HL-60/S4 treated with retinoic acid at 250 ng/mL for 4 days and 3 days (cell line): ENCODE data around the gene EGLN1.
"Not testable (repeated sequence)": the region's sequence is repeated elsewhere in the genome, so short reads cannot be mapped to it uniquely, and the experiment has no call there.

Experiments used
- in situ Hi-C: fragments of 300-500 bp; cut with MboI; formaldehyde crosslinking; loops from 2 replicates; pipeline ENCODE4 v1.7.0; 2022; ENCODE audit warnings: low sequenced_read_pairs

EGLN1 gene

DNA sequence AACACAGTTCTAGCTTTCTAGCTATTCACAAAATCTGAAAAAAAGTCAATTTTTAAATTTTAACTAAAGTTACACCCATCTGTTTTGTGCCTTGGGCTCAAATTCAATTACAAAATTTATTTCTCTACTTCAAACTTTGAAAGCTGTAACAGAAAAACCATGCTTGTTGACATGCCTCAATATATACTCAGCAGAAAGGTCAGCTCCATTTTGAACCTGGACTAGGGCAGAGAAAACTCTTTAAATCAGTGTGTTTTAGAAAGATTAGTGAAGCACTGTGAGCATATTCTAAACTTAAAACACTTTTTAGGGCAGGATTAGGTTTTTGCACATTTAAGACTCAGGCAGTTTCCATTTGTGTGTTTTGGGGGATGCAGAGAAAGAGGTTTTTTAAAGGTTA is 49.6 kb downstream of the EGLN1 start:
- in situ Hi-C loops: no loop called here

DNA sequence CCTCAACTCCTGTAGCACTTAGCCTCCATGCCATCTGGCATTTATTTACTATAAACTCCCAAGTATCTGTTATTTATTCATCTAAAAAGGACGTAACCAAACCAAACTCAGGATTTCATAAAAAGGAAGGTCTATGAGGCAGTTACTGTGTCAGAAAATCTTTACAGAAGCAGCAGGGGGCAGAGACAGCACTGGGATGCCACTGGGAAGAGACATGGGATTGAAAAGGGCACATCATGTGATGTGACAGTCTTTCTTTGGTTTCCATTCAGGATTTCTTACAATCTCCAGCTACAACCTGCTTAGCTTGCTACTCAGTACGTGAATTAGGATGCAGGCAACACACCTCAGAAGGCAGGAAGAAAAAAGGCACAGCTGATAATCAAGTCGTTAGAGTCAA is 52.8 kb downstream of the EGLN1 start:
- in situ Hi-C loops: loop anchor here (10.0 kb wide), 1 partner anchor 46 kb away; no protein-coding TSS in a partner anchor

DNA sequence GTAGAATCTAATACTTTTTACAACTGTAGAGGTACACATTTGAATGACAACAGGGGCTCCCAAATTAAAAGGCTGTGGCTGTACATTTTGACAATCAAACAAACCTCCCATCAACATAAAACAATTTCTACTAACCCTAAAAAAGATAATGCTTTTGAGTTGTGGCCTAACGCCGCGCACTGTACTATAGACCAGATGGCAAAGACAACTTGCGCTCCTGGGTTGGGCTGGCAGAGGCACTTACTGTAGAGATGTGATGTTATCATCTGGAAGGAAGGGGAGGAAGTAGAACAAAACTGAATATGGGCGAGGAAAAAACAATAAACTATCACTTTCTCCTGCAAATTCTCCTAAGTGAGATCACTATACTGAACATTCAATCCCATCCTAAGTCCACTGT is 57.9 kb downstream of the EGLN1 start:
- in situ Hi-C loops: loop anchor here (10.0 kb wide), 1 partner anchor 51 kb away; no protein-coding TSS in a partner anchor

DNA sequence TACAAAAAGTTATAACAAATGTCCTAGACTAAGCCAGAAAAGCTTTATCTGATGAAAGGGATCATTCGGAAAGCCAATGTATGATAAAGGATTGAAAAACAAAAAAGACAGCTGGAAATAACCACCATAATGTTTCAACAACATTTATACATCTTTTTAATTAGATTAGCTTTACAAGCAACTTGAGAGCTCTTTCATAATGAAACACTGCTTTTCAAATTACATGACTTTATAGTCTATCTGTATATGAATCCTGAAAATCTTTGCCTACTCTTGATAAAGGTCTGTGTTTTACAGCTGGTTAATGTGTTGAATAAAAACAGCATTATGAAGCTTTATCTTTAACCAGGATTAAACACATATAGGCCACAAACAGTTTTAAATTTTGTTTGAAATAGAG is 58.5 kb downstream of the EGLN1 start:
- in situ Hi-C loops: loop anchor here (10.0 kb wide), 1 partner anchor 51 kb away; no protein-coding TSS in a partner anchor

DNA sequence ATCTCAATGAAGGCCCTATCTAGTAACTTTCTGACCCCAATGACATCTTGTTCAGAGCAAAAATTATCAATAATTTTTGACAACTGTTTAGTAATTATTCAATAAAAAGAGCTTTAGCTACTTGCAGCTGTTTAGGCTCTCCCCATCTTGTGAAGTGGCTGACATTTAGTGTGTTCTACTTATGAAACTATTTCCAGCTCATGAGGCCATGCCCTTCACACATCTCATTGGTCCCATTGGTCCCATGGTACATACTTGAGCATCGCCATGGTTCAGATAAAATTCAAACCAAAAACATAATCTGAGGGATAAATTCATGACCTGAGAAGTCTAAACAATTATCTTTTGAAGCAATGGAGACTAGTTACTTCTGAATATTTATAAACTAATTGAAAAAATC is 59.8 kb downstream of the EGLN1 start:
- in situ Hi-C loops: loop anchor here (10.0 kb wide), 1 partner anchor 52 kb away; no protein-coding TSS in a partner anchor

DNA sequence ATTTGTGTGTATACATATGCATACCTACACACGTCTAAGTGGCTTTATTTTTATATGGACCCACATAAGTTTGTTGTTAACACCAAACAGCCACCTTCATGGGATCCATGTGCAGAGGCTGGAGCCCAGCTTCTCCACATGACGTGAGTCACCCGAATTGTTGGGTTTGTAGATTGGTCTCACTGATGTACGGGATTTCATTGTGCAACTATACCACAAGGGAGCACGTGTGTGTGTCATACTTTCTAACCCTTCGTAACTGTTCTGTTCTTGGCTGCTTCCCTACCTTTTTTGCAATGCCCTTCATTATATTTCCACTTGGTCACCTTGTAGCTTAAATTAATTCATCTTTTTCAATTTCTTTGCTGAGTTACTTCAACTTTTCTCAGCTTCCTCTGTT is 63.0 kb downstream of the EGLN1 start:
- in situ Hi-C loops: loop anchor here (10.0 kb wide), 1 partner anchor 246 kb away; no protein-coding TSS in a partner anchor

DNA sequence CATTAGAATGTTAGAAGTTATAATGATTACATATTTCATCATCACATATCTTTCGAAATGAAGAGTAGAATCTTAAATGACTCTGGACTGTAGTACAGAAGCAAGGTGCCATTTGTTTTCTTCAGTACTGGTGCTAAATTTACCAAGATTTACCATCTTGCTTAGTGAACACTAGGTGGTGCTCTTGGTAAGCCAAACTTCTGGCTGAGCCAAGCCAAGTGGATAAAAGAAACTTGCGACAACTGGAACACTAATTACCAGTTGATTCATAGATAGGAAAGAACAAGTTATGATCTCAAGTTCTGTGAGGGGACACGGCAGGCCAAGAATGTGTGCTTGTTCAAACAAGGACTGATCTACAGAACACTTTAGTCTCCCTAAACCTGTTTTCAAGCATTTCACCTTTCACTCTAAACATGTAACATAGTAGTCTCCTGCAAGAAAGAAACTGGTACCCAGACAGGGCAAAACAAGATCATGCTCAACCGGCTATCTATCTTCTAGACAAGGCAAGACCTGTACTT is 64.2 kb downstream of the EGLN1 start:
- in situ Hi-C loops: loop anchor here (10.0 kb wide), 1 partner anchor 247 kb away; no protein-coding TSS in a partner anchor

DNA sequence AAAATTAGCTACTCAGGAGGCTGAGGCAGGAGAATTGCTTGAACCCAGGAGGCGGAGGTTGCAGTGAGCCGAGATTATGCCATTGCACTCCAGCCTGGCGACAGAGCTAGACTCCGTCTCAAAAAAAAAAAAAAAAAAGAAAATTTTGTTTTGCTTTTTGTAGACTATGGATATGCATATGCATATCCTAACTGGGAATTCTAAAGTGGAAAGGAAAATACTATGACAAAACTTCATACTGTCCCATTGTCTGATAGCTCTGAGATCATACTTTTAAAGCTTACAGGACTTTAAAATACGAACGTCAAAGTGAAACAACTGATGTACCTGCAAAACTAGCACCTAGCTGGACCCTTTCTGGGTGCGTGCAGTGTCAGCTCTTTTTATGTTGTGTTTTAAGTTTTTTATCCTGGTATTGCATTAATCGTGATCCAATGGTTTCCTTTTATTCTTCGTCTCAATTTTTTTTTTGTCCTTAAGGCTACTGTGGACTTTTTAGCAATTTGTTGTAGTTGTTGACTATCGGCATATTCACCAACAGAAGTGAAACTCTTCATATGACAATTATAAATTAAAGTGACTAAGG is 64.8 kb downstream of the EGLN1 start:
- in situ Hi-C loops: loop anchor here (10.0 kb wide), 1 partner anchor 248 kb away; no protein-coding TSS in a partner anchor

DNA sequence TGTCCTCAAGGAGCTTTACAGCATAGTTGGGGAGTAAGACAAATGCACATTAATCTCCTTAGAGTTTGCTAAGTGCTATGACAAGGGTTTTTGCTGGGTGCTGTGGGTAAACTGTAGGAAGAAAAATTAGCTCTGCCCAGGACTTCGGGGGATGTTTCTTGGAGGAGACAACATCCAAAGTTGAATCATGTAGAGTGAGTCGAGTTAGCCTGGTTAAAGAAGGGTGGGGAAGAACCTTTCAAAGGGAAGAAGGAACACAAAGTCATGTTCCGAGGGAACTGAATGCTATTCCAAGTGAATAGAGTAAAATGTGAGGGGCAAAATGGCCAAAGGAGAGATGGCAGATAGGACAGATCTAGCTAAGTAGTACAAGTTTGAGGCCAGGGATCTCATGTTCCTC is 66.9 kb downstream of the EGLN1 start:
- in situ Hi-C loops: loop anchor here (10.0 kb wide), 1 partner anchor 250 kb away; no protein-coding TSS in a partner anchor

DNA sequence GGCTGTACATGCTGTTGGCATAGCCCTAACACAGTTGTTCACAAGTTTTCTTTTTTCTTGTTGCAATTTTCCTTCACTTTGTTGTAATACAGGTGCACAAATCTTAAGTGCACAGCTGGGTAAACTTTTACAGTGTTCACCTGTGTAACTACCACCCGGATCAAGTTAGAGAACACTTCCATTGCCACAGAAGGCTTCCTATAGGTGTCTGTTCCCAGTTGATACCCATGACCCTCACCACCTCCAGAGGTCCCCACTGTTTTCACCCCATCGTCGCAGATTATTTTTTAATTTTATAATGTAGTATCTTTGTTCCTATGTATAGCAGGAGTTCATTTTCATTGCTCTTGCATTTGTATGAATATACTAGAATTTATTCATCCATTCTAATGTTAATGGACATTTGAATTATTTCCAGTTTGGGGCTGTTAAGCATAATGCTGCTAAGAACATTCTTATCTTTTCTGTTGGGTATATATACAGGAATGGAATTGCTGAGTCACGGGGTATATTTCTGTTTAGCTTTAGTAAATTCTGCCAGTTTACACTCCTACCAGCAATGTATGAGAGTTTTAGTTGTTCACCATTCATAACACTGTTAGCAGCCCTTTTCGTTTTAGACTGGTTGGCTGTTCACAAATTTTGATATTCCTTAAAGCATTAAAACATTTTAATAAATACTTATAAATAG is 67.6 kb downstream of the EGLN1 start:
- in situ Hi-C loops: loop anchor here (10.0 kb wide), 1 partner anchor 250 kb away; no protein-coding TSS in a partner anchor

DNA sequence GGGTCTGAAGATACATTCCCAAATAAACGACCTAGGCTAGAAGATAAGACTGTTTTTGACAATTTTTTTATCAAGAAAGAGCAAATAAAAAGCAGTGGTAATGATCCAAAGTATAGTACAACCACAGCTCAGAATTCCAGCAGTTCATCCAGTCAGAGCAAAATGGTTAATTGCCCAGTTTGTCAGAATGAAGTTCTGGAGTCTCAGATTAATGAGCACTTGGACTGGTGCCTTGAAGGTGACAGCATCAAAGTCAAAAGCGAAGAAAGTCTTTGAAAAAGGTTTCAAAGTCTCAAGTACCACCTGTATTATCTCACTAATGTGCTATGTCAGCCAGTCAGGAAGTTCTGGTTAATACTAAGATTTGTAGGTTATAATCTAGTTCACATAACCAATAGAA is 69.0 kb downstream of the EGLN1 start:
- in situ Hi-C loops: loop anchor here (10.0 kb wide), 1 partner anchor 252 kb away; no protein-coding TSS in a partner anchor

DNA sequence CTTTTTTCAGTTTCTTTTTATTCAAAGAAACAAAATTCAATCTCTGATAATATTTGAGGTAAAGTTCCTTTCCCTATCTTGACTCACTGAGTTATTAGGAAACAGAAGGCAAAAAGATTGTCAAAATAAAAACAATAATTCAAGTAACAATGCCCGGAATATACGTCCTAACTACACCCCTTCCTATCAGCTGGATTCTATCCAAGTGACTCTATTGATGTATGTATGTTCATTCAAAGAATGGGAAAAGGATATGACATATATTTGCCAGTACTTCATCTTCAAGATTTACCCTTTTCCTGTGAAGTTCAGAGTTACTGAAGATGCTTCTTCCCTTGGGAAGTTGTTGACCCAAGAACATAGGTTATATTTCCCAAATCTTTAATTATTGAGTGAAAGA is 70.3 kb downstream of the EGLN1 start:
- in situ Hi-C loops: loop anchor here (10.0 kb wide), 1 partner anchor 253 kb away; no protein-coding TSS in a partner anchor

DNA sequence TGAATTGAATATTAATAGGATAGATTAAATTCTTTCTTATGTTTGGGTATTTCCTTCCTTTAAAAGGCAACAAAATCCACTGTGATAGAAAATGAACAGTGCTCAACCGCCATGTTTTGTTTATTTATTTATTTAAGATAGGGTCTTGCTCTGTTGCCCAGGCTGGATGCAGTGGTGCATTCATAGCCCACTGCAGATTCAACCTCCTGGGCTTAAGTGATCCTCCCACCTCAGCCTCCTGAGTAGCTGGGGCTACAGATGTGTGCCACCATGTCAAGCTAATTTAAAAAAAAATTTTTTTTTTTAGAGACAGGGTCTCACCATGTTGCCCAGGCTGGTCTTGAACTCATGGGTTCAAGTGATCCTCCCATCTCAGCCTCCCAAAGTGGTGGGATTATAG is 73.2 kb downstream of the EGLN1 start:
- in situ Hi-C loops: not testable (repeated sequence)

DNA sequence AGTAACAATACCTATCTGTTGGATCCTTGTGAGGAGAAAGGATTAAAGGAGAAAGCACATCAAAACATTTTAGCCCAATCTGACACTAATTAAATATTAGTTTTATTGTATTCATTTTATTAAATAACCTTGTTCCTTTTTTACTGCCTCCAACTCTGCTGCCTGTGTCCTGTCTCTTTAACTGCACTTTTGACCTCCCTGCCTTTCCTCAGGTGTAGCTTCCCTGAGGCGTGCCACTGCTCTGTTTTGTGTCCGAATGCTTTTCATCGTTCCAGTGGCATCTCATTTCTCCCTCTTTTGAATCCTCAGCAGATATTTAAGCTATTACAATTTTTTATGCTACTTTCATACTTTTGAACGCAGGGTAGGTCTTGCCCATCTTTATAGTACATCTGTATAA is 73.6 kb downstream of the EGLN1 start:
- in situ Hi-C loops: no loop called here

DNA sequence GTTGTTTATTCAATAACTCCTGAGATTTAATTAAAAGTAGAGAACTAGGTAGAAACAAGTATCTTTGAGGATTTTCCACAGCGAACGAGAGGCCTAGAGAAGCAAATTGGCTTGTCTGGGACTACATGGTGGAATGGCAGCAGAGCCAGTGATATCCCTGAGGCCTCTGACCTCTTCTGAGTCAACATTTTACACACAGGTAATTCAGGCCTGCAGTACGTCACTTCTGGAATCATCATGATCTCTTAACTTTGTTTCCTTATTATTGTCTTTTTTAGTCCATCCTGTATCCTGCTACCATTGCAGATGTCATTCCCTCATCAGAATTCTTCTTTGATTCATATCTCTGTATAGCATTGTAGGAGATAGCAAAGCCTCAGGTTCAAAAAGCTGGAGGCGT is 74.1 kb downstream of the EGLN1 start:
- in situ Hi-C loops: no loop called here

DNA sequence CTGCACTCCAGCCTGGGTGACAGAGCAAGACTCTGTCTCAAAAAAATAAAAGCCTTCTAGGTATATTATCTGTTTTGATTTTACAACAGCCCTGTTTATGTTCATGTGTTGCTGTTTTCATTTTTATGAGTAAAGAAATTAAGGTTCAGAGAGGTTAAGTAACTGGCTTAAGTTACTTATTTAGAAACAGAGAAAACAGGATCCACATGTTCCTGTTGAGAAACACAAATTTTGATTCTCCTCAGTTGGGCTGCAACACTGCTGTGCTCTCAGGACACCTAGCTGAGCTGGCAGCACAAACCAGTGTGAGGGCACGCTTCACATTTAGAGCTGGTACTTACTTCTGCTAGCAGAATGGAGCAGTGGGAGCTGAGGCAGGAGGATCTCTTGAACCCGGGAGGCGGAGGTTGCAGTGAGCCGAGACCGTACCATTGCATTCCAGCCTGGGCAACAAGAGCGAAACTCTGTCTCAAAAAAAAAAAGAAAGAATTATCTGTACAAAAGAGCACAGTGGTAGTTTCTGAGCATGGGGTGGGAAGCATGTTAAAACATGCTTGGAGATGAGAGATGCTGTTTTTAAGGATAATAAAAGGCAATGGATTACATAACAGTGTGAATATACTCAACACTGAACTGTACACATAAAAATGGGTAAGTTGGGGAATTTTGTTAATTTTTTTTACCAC is 81.6 kb downstream of the EGLN1 start:
- in situ Hi-C loops: no loop called here

DNA sequence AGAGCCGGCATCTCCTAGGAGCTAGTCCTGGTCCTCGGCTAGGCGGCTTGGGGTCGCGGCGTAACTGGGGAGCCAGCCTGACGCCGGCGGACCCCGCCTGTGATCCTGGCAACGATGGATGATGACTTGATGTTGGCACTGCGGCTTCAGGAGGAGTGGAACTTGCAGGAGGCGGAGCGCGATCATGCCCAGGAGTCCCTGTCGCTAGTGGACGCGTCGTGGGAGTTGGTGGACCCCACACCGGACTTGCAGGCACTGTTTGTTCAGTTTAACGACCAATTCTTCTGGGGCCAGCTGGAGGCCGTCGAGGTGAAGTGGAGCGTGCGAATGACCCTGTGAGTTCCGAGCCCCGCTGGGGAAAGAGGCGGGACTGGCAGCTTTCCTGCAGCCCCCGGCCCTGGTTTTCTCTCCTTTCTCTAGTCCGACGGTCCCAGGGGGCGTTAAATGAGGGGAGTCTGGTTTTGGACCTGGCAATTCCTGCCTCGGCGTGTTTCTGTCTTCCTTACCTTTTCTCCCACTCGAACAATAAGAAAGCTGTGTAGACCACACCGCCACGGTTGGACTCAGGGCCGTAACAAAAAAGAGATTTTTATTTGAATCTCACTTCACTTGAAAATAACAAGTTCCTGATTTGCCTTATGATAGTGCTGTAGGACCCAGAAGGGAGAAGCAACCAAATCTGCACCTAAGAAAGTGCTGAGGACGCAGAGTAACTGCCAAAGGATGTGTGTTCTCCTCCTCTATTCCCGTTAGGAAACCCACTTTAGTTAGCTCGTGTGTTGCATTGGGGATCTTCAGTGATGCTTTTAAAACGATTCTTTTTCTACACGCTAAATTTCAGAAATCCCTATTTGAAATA is 83.6 kb downstream of the EGLN1 start, which contains the start of gene SPRTN:
Gene SPRTN (plus strand): TSS at position 24 of the 859 bp plus-strand sequence. CDS start 91 bp downstream, at position 115.
- in situ Hi-C loops: no loop called here

DNA sequence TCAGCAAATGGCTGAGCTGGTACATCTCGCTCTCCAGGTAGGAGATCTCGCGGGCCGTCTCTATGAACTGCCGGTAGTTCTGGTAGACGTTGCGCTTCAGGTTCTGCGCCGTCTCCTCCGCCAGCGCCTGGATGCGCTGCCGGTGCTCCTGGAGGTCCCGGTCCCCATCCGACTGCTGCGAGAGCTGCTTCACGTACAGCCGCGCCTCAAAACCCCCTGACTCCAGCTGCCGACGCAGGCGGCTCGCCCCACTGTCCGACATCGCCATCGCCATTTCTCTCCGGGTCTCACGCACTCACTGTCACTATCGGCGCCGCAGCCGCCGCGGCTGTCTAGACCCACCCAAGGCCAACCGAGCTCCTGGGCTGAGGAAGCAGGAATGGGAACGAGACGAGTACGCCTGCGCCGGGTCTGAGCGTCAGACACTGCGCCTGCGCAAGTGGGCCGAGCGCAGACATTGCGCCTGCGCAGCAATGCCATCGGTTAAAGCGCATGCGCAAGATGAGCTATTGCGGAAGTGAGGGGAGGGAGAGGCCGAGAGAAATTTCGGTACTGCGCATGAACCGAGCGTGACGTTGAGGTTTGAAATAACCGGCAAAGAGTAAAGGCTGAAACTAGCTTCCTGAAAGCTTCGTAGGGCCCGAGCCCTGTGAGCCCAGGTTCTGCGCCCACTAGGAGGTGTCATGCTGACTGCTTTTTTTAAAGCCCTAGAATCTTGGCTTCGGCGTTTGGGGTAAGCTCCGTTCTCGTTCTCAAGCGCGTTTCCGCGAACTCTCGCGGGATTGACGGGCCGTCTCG is 84.4 kb downstream of the EGLN1 start, which contains the start of gene EXOC8:
Gene EXOC8 (minus strand): TSS at position 381 of the 798 bp plus-strand sequence. CDS start 107 bp downstream, at position 274.
- in situ Hi-C loops: no loop called here

DNA sequence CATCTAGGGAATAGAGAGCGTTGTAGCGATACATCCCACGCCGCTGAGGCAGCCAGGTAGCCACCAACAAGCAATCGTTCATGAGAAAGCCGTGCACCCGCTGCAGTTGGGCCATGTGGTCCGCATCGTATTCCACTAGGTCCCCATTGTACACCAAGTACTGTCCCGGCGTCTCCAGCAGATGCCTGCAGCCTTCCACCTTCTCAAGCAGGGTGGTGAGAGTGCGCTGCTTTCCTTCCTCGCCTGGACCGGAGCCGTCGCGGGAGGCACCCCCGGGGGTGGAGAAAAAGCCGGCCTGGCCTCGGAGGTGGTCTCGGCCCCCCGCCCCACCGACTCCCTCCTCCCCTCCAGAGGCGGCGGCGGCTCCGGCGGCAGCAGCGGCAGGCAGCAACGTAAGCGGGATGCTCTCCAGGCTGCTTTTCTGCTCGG is 85.0 kb downstream of the EGLN1 start:
- in situ Hi-C loops: no loop called here
